Smooth muscle cell of bladder (primary cell): Measurements from ENCODE around the gene MSMP. TPM values are rescaled to one million over a fixed set of nuclear protein-coding genes. Genes with fewer than 3 reads are reported as not detected.

ENCODE experiments used
- total RNA-seq: library from RNA; depleted of rRNA; stranded (reverse); fragments of >200 nt; gene quantifications from 2 replicates; pipeline ENCODE4 v1.2.3, GENCODE V29; 2014

MSMP gene
- not detected in 2 replicates for total RNA-seq

DNA sequence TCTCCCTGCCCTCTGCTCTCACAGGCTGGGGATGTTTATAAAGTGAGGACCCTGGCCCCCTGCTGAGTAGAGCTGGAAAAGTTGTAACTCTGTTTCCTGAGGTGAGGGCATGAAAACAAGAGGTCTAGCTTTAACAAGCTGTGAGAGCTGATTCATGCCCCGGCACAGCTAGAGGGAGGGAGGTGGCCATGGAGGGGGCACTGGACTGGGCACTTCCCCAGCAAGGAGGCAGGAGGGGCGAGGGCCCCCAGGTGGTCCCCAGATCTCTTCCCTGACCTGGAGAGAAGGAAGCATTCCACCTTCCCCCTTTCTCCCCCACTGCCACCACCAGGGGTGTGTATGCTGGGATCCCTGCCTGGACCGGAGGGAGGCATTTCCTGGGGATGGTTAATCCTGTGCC lies at the start of gene MSMP:
TSS of gene MSMP (minus strand) at position 13 of the 400 bp plus-strand sequence. CDS start 147 bp downstream, outside the sequence.

GRCh38 chr9:35791297-35791921 lies 37.3 kb upstream of the MSMP start, which contains the start of gene NPR2:
Gene NPR2 (plus strand): TSS chr9:35791591. CDS start chr9:35792409, 818 bp downstream.

GRCh38 chr9:35748858-35749514 lies 5.1 kb downstream of the MSMP start, which contains the start of the genes GBA2 and RGP1:
Gene GBA2 (minus strand): TSS chr9:35749228. CDS start chr9:35748704, 524 bp downstream.
Gene RGP1 (plus strand): TSS chr9:35749287. CDS start chr9:35749756, 469 bp downstream.

GRCh38 chr9:35732185-35732799 lies 21.8 kb downstream of the MSMP start, which contains the start of the genes CREB3 and TLN1:
Gene CREB3 (plus strand): TSS chr9:35732666. CDS start chr9:35732773, 107 bp downstream.
Gene TLN1 (minus strand): TSS chr9:35732195. CDS start chr9:35725694, 6,501 bp downstream.

Other genes starting within 250 kb of the MSMP start
- 7.5 and 12.2 TPM in 2 replicates for gene TESK1, start 149.0 kb downstream of the MSMP start, total RNA-seq
- gene CD72, start 135.9 kb downstream of the MSMP start, total RNA-seq: 1.6 and 1.7 TPM in 2 replicates
- gene SIT1, start 103.3 kb downstream of the MSMP start, total RNA-seq: not detected in 2 replicates
- 28,356 and 90,129 TPM in 2 replicates for gene RMRP, start 96.3 kb downstream of the MSMP start, total RNA-seq
- gene CCDC107, start 96.0 kb downstream of the MSMP start, total RNA-seq: 11.7 and 19.4 TPM in 2 replicates
- 0.09 and 0.28 TPM in 2 replicates for gene ARHGEF39, start 89.1 kb downstream of the MSMP start, total RNA-seq
- gene CA9, start 80.3 kb downstream of the MSMP start, total RNA-seq: 2.0 and 16.1 TPM in 2 replicates
- 1,100 and 1,291 TPM in 2 replicates for gene TPM2, start 64.4 kb downstream of the MSMP start, total RNA-seq
- gene TLN1, start 22.1 kb downstream of the MSMP start, total RNA-seq: 181 and 228 TPM in 2 replicates
- gene CREB3, start 21.6 kb downstream of the MSMP start, total RNA-seq: 71.5 and 79.1 TPM in 2 replicates
- 16.8 and 20.4 TPM in 2 replicates for gene GBA2, start 5.0 kb downstream of the MSMP start, total RNA-seq
- 10.2 and 11.6 TPM in 2 replicates for gene RGP1, start 5.0 kb downstream of the MSMP start, total RNA-seq
- 15.5 and 22.6 TPM in 2 replicates for gene NPR2, start 37.3 kb upstream of the MSMP start, total RNA-seq
- gene SPAG8, start 58.0 kb upstream of the MSMP start, total RNA-seq: 0.71 and 1.2 TPM in 2 replicates
- 22.2 and 30.4 TPM in 2 replicates for gene HINT2, start 60.8 kb upstream of the MSMP start, total RNA-seq
- not detected in 2 replicates for gene FAM221B, start 74.5 kb upstream of the MSMP start, total RNA-seq
- 1.6 and 2.3 TPM in 2 replicates for gene TMEM8B, start 75.0 kb upstream of the MSMP start, total RNA-seq
- gene OR13J1, start 116.1 kb upstream of the MSMP start, total RNA-seq: not detected in 2 replicates
- 0.14 and 0.28 TPM in 2 replicates for gene HRCT1, start 151.9 kb upstream of the MSMP start, total RNA-seq
- 0.18 TPM in 1 of 2 replicates, not detected in the other for gene SPAAR, start 155.2 kb upstream of the MSMP start, total RNA-seq
- gene OR2S2, start 203.9 kb upstream of the MSMP start, total RNA-seq: not detected in 2 replicates